Parathyroid adenoma (tissue), 2 donors: ENCODE measurements around the gene EPS8L1.

ENCODE experiments used
- H2AFZ ChIP-seq: fragments of 300-600 bp; sonication (generic); one replicate; pipeline ENCODE4 v1.7.0; 2017; ENCODE audit warnings: antibody characterized with exemption, mild to moderate bottlenecking
- H3K27ac ChIP-seq: fragments of 300-600 bp; sonication (generic); one replicate; pipeline ENCODE4 v1.7.0; 2017
- H3K27me3 ChIP-seq: fragments of 300-600 bp; sonication (generic); one replicate; pipeline ENCODE4 v1.7.0; 2017; ENCODE audit warnings: low read length; ENCODE audit not compliant: control insufficient read depth, insufficient read depth
- H3K36me3 ChIP-seq: fragments of 300-600 bp; sonication (generic); one replicate; pipeline ENCODE4 v1.7.0; 2017; ENCODE audit warnings: low read length; ENCODE audit not compliant: control insufficient read depth, insufficient read depth
- H3K4me1 ChIP-seq: fragments of 300-600 bp; sonication (generic); one replicate; pipeline ENCODE4 v1.7.0; 2017; ENCODE audit warnings: control low read depth
- H3K4me2 ChIP-seq: fragments of 300-600 bp; sonication (generic); one replicate; pipeline ENCODE4 v1.7.0; 2017; ENCODE audit warnings: low read length
- H3K4me3 ChIP-seq: fragments of 300-600 bp; sonication (generic); one replicate; pipeline ENCODE4 v1.7.0; 2017; ENCODE audit warnings: low read depth, low read length
- H3K79me2 ChIP-seq: fragments of 300-600 bp; sonication (generic); one replicate; pipeline ENCODE4 v1.7.0; 2017; ENCODE audit warnings: control low read depth
- H3K9ac ChIP-seq: fragments of 300-600 bp; sonication (generic); one replicate; pipeline ENCODE4 v1.7.0; 2017; ENCODE audit warnings: mild to moderate bottlenecking
- H3K9me3 ChIP-seq: fragments of 300-600 bp; sonication (generic); one replicate; pipeline ENCODE4 v1.7.0; 2017; ENCODE audit warnings: low read length; ENCODE audit not compliant: control insufficient read depth
- CTCF ChIP-seq: fragments of 300-600 bp; sonication (generic); IDR thresholded peaks from one replicate; pipeline ENCODE4 v1.7.0; 2017; ENCODE audit warnings: antibody characterized with exemption, mild to moderate bottlenecking
- donor health status: primary hyperparathyroidism.

The EPS8L1 gene

GRCh38 chr19:55071913-55072312, 3.8 kb upstream of the EPS8L1 start:
- H3K27me3 ChIP-seq, result no peaks in the 10 kb centered on the region

GRCh38 chr19:55076321-55076720, 652 bp downstream of the EPS8L1 start:
- Histone ChIP-seq H3K27ac (peak overlapping the region; percentile 48), H3K9ac (peak overlapping the region; percentile 13), H3K27me3 (no peaks in the 10 kb centered on the region), H2AFZ (peak overlapping the region; percentile 71), H3K9me3 (no peaks in the 10 kb centered on the region), H3K4me2 (peak overlapping the region; percentile 72), H3K4me3 (peak overlapping the region; percentile 41), H3K79me2 (peaks cover 2% of the 10 kb centered on the region), H3K4me1 (peaks cover 7% of the 10 kb centered on the region), H3K36me3 (no peaks in the 10 kb centered on the region)
- no peak for TF ChIP-seq CTCF

More at GRCh38 chr19:55071913-55072312, 3.8 kb upstream of the EPS8L1 start:
- H3K4me1 ChIP-seq, result peaks cover 7% of the 10 kb centered on the region
- no peak for TF ChIP-seq CTCF
- H3K9me3 ChIP-seq, result no peaks in the 10 kb centered on the region
- no peak overlapping the region for H3K4me2 ChIP-seq
- no peak overlapping the region for H2AFZ ChIP-seq
- no peaks in the 10 kb centered on the region for H3K36me3 ChIP-seq
- no peaks in the 10 kb centered on the region for H3K79me2 ChIP-seq
- H3K27ac ChIP-seq, result no peak overlapping the region
- no peak overlapping the region for H3K4me3 ChIP-seq
- no peak overlapping the region for H3K9ac ChIP-seq

- H3K79me2 ChIP-seq, result peaks cover 2% of the 10 kb centered on the region
- no peak overlapping the region for H3K4me2 ChIP-seq
- no peaks in the 10 kb centered on the region for H3K9me3 ChIP-seq
- no peaks in the 10 kb centered on the region for H3K36me3 ChIP-seq
- no peak for TF ChIP-seq CTCF
- H3K4me3 ChIP-seq, result no peak overlapping the region
- peaks cover 7% of the 10 kb centered on the region for H3K4me1 ChIP-seq
- H2AFZ ChIP-seq, result no peak overlapping the region
- H3K27ac ChIP-seq, result no peak overlapping the region
- H3K9ac ChIP-seq, result no peak overlapping the region
- no peaks in the 10 kb centered on the region for H3K27me3 ChIP-seq
Observed at GRCh38 chr19:55077106-55077505, 1.4 kb downstream of the EPS8L1 start.

GRCh38 chr19:55078996-55079395, 3.3 kb downstream of the EPS8L1 start:
- H3K4me2 ChIP-seq, result no peak overlapping the region
- H3K9me3 ChIP-seq, result no peaks in the 10 kb centered on the region
- no peak overlapping the region for H3K9ac ChIP-seq
- H3K4me3 ChIP-seq, result no peak overlapping the region
- no peak overlapping the region for H3K27ac ChIP-seq
- H3K36me3 ChIP-seq, result no peaks in the 10 kb centered on the region
- peaks cover 7% of the 10 kb centered on the region for H3K4me1 ChIP-seq
- no peaks in the 10 kb centered on the region for H3K27me3 ChIP-seq
- H2AFZ ChIP-seq, result no peak overlapping the region
- TF ChIP-seq CTCF, result no peak
- H3K79me2 ChIP-seq, result peaks cover 2% of the 10 kb centered on the region

GRCh38 chr19:55079400-55080038, 3.9 kb downstream of the EPS8L1 start:
- Histone ChIP-seq H3K27ac (no peak overlapping the region), H3K79me2 (peaks cover 2% of the 10 kb centered on the region), H3K4me3 (no peak overlapping the region), H3K4me2 (no peak overlapping the region), H3K4me1 (peaks cover 7% of the 10 kb centered on the region), H2AFZ (no peak overlapping the region), H3K36me3 (no peaks in the 10 kb centered on the region), H3K9me3 (no peaks in the 10 kb centered on the region), H3K9ac (no peak overlapping the region), H3K27me3 (no peaks in the 10 kb centered on the region)
- TF ChIP-seq CTCF, result no peak
